HG02852 (cell line): ENCODE results near the gene KCNMA1.

Experiments
- ATAC-seq: cut with Tn5 transposase; IDR thresholded peaks from one replicate; pipeline ENCODE4 v1.9.1; 2021; ENCODE audit warnings: mild to moderate bottlenecking, moderate library complexity; ENCODE audit not compliant: unreplicated experiment

The KCNMA1 gene

GRCh38 chr10:76866841-76867586 is 770.6 kb downstream of the KCNMA1 start:
- no peak for ATAC-seq

- no peak for ATAC-seq
Observed at GRCh38 chr10:76864922-76865321, 772.7 kb downstream of the KCNMA1 start.

- ATAC-seq = no peak
Observed at GRCh38 chr10:76858721-76859120, 778.9 kb downstream of the KCNMA1 start.

- ATAC-seq = no peak
Observed at GRCh38 chr10:76840802-76841201, 796.8 kb downstream of the KCNMA1 start.

- no peak for ATAC-seq
Observed at GRCh38 chr10:76839276-76839675, 798.3 kb downstream of the KCNMA1 start.

- no peak for ATAC-seq
Observed at GRCh38 chr10:76830218-76830617, 807.4 kb downstream of the KCNMA1 start.

GRCh38 chr10:76829724-76830123 is 807.9 kb downstream of the KCNMA1 start:
- ATAC-seq = no peak
